Muscle layer of duodenum (tissue), 2 donors: ENCODE data around the gene DOCK1.

Experiments
- H3K27ac ChIP-seq: one replicate; pipeline ENCODE4 v1.7.0; 2013; ENCODE audit warnings: mild to moderate bottlenecking, low read length
- H3K27me3 ChIP-seq: one replicate; pipeline ENCODE4 v1.7.0; 2013; ENCODE audit warnings: low read depth, mild to moderate bottlenecking, control low read depth, low read length
- H3K36me3 ChIP-seq, 2 donors: one replicate each; pipeline ENCODE4 v1.7.0; 2013; ENCODE audit warnings: low read length in 2 of 2, control low read depth in 1 of 2, mild to moderate bottlenecking in 1 of 2; ENCODE audit not compliant: insufficient read depth in 2 of 2, control insufficient read depth in 1 of 2
- H3K4me1 ChIP-seq, 2 donors: one replicate each; pipeline ENCODE4 v1.7.0; 2013; ENCODE audit warnings: low read length in 2 of 2, mild to moderate bottlenecking in 2 of 2, control low read depth in 1 of 2, moderate library complexity in 1 of 2; ENCODE audit not compliant: insufficient read depth in 2 of 2, control insufficient read depth in 1 of 2
- H3K4me3 ChIP-seq, 2 donors: one replicate each; pipeline ENCODE4 v1.7.0; 2013; ENCODE audit warnings: low read length in 2 of 2, low read depth in 1 of 2, mild to moderate bottlenecking in 1 of 2
- H3K9me3 ChIP-seq, 2 donors: one replicate each; pipeline ENCODE4 v1.7.0; 2013; ENCODE audit warnings: low read length in 2 of 2, control low read depth in 1 of 2, mild to moderate bottlenecking in 1 of 2; ENCODE audit not compliant: control insufficient read depth in 1 of 2
- donor health status: healthy.

Gene DOCK1

DNA sequence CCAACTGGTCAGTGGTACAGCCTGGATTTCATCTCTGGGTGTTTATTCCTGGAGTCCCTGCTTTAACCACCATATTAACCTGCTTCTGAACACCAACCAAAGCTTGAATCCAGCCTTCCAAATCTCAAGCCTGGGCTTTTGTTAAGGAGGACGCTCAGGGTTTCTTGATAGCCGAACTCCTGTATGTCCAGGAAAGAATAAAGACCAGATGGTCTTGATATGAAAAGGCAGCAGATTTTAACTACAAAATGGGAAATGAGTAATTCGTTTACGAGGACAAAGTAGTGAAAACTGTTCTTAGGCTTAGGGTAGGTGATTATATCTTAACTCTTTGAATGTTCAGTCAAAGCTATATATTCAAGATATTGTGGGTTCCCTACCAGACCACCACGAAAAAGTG is 420.3 kb downstream of the DOCK1 start:
- Histone ChIP-seq H3K9me3 (no peaks in the 10 kb centered on the region), H3K27me3 (no peaks in the 10 kb centered on the region), H3K4me3 (no peak overlapping the region), H3K36me3 (no peaks in the 10 kb centered on the region), H3K4me1 (no peaks in the 10 kb centered on the region), H3K27ac (no peak overlapping the region)

GRCh38 chr10:127326883-127327282 is 421.7 kb downstream of the DOCK1 start:
- Histone ChIP-seq H3K4me3 (no peak overlapping the region), H3K4me1 (no peaks in the 10 kb centered on the region), H3K36me3 (no peaks in the 10 kb centered on the region), H3K27ac (no peak overlapping the region), H3K9me3 (no peaks in the 10 kb centered on the region), H3K27me3 (no peaks in the 10 kb centered on the region)

GRCh38 chr10:127331696-127332095 is 426.5 kb downstream of the DOCK1 start:
- Histone ChIP-seq H3K27me3 (no peaks in the 10 kb centered on the region), H3K4me3 (no peak overlapping the region), H3K27ac (no peak overlapping the region), H3K9me3 (no peaks in the 10 kb centered on the region), H3K4me1 (no peaks in the 10 kb centered on the region), H3K36me3 (no peaks in the 10 kb centered on the region)

DNA sequence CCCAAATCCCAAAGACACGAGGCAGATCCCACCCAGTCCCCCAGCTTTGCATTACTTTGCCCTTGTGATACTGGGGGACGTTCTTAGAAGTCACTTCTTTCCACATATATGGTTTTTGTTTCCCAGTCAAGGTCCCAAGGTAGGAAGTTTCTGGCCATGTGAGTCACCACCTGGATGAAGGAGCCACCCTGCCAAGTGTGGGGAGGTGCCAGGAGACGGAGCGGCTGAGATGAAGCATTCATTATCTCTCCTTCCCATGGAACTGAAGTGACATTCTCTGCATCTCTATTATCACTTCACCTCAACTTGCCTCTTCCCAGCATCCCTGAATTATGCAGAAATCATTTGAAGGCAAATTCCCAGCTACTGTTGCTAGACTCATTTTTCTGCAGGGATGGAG is 427.4 kb downstream of the DOCK1 start:
- no peaks in the 10 kb centered on the region for H3K27me3 ChIP-seq
- H3K4me1 ChIP-seq: no peaks in the 10 kb centered on the region
- H3K9me3 ChIP-seq: no peaks in the 10 kb centered on the region
- no peaks in the 10 kb centered on the region for H3K36me3 ChIP-seq
- no peak overlapping the region for H3K4me3 ChIP-seq
- no peak overlapping the region for H3K27ac ChIP-seq

DNA sequence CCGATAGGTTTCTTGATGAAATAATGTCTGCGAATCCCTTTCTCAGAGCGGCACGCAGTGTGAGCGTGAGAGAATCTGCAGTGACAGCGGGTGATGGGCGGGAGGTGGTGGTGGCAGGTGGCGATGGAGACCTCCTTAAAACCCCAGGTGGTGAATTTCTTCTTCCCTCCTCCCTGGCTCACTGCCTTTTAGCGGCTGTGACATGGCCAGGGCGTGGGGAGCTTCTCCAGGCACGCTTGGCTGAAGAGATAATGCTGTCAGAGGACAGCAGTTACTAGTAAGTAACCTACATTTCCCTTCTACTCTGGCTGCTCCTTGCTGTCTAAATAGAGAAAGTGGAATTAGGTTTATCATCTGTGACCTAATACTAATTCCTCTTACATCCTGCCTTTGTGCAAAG is 432.6 kb downstream of the DOCK1 start:
- H3K36me3 ChIP-seq: no peaks in the 10 kb centered on the region
- H3K9me3 ChIP-seq: no peaks in the 10 kb centered on the region
- H3K27ac ChIP-seq: no peak overlapping the region
- no peak overlapping the region for H3K4me3 ChIP-seq
- no peaks in the 10 kb centered on the region for H3K4me1 ChIP-seq
- no peaks in the 10 kb centered on the region for H3K27me3 ChIP-seq

DNA sequence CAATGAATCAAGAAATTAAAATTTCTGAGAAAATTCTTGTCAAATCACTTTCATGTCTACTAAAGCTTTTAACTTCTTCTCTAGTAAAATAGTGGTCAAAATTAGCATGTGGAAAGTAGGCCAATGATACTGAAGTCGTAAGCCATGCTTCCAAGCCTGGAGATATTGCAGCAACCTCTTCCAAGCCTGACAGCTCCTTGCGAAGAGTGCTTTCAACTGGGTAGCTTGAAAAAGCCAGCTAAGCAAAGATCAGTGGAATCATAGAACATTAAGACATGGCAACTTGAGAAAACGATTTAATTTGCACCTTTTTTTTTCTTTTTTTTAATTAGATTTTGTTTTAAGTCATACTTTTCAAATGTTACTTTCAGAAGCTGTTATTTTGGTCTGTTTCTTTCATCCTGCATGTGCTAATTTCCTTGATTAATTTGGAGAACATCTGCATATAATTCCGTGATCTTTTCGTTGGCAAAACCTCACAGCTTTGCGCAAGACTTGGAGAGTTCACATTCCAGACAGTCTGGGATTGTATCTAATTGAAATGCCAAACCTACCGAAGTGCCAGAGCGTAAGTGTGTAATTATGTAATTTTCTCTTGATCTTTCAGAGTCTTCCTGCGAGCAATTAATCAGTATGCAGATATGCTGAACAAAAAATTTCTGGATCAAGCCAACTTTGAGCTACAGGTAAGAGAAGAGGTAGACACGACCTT is 433.3 kb downstream of the DOCK1 start:
- Histone ChIP-seq H3K27ac (no peak overlapping the region), H3K27me3 (no peaks in the 10 kb centered on the region), H3K36me3 (no peaks in the 10 kb centered on the region), H3K4me1 (no peaks in the 10 kb centered on the region), H3K4me3 (no peak overlapping the region), H3K9me3 (no peaks in the 10 kb centered on the region)

DNA sequence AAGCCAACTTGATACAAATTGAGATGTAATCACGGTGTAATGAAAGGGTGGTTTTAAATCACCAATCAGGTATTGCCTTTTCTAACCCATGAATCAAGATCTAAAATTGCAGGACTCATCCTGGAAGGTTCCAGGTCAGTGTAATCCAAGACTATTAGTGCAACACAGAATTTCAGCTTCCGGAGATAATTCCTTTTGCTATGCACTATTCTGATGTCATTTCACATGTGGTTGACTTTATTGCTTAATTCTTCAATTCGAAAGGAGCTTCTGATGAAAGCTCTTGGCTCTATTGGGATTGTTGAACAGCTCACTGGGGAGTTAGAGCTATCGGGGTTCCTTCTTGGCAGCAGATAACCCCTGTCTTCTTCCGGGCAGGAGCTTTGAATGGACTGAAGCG is 438.6 kb downstream of the DOCK1 start:
- Histone ChIP-seq H3K27ac (no peak overlapping the region), H3K27me3 (no peaks in the 10 kb centered on the region), H3K36me3 (peaks cover 15 to 30% of the 10 kb centered on the region in 2 donors), H3K4me3 (no peak overlapping the region), H3K9me3 (no peaks in the 10 kb centered on the region), H3K4me1 (no peaks in the 10 kb centered on the region)

GRCh38 chr10:127344346-127344745 is 439.1 kb downstream of the DOCK1 start:
- peaks cover 15 to 30% of the 10 kb centered on the region in 2 donors for H3K36me3 ChIP-seq
- no peaks in the 10 kb centered on the region for H3K4me1 ChIP-seq
- no peaks in the 10 kb centered on the region for H3K9me3 ChIP-seq
- H3K27me3 ChIP-seq: no peaks in the 10 kb centered on the region
- H3K27ac ChIP-seq: no peak overlapping the region
- no peak overlapping the region for H3K4me3 ChIP-seq

DNA sequence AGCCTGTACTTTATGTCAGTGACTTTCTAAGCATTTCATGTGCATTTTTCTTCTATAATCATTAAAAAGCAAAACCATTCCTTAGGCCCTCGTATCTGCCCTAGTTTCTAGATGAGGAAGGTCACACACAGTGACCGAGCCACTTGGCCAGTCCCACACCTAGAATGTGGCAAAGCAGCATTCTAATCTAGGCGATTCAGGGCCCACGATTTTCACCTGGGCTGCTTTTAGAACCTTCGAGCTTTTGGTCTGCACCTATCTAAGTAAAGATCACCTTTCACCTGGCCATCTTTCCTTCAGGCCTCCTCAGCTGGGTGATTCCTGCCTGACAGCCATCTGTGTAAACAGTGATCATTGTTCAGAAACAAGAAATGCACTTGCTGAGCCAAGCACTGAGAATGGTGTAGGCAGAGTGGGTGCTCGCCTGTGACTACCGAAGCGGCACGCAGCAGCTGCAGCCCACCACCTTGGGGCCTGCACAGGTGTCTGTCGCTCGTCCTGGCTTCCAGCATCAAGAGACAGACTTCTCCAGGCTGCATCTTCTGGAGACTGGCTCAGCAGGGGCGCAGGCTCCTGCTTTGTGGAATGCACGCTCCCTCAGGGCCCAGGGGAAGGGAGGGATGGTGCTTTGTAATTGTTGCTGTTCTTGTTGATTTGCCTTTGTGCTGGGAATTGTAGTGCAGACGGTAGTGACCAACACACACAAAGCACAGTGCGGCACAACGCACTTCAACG is 440.2 kb downstream of the DOCK1 start:
- Histone ChIP-seq H3K27ac (no peak overlapping the region), H3K27me3 (no peaks in the 10 kb centered on the region), H3K4me1 (no peaks in the 10 kb centered on the region), H3K36me3 (peaks cover 15 to 30% of the 10 kb centered on the region in 2 donors), H3K9me3 (no peaks in the 10 kb centered on the region), H3K4me3 (no peak overlapping the region)

GRCh38 chr10:127346604-127347003 is 441.4 kb downstream of the DOCK1 start:
- H3K27me3 ChIP-seq: no peaks in the 10 kb centered on the region
- H3K4me1 ChIP-seq: no peaks in the 10 kb centered on the region
- H3K27ac ChIP-seq: no peak overlapping the region
- H3K9me3 ChIP-seq: no peaks in the 10 kb centered on the region
- H3K4me3 ChIP-seq: no peak overlapping the region
- peaks cover 15 to 30% of the 10 kb centered on the region in 2 donors for H3K36me3 ChIP-seq

GRCh38 chr10:127347202-127347959 is 442.2 kb downstream of the DOCK1 start:
- no peaks in the 10 kb centered on the region for H3K27me3 ChIP-seq
- no peaks in the 10 kb centered on the region for H3K9me3 ChIP-seq
- H3K4me1 ChIP-seq: no peaks in the 10 kb centered on the region
- H3K27ac ChIP-seq: no peak overlapping the region
- H3K36me3 ChIP-seq: peaks cover 15 to 30% of the 10 kb centered on the region in 2 donors
- no peak overlapping the region for H3K4me3 ChIP-seq
